Measurements from ENCODE around the gene INPP5E.

INPP5E gene

GRCh38 chr9:136445799-136446198, 6.2 kb upstream of the INPP5E start:
- no peak for DNase-seq

- no peak for DNase-seq
Observed at GRCh38 chr9:136444102-136444501, 4.5 kb upstream of the INPP5E start.

- DNase-seq: no peak
Observed at GRCh38 chr9:136443687-136444086, 4.0 kb upstream of the INPP5E start.

DNA sequence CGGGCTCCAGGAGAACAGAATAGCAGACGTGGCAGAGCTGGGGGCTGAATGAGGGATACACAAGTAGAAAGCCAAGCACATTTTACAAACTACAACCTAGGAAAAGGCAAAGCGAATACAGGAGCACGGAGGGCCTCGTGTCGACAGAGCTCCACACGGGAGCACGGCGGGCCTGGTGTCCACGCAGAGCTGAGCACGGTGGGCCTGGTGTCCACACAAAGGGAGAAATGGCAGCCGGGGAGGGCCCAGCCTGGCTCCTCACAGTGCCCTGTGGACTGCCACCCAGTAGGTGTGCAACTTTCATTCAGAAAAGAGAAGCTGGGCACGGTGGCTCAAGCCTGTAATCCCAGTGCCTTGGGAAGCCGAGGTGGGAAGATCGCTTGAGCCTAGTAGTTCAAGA, 3.4 kb upstream of the INPP5E start:
- no peak for DNase-seq

DNA sequence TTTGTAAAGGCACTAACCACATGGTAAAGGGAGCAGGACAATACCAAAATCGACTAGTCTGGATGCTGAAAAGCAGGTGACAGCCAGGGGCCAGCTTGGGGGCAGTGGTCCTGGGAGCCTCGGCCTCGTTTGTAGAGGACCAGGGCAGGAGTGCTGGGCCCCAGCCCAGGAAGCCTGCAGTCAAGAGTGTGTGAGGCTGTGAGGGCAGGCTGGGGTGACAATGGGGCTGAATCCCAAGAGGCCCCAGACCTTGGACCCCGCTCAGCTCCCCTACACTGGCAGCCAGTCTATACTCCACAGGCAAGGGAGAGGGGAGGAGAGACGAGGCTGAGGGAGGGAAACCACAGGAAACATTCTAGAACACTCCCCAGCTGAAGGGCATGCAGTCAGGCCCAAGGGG, 2.6 kb upstream of the INPP5E start:
- DNase-seq: no peak

GRCh38 chr9:136441681-136442245, 2.1 kb upstream of the INPP5E start:
- DNase-seq: no peak

- DNase-seq: no peak
Observed at GRCh38 chr9:136441191-136441680, 1.6 kb upstream of the INPP5E start.

DNA sequence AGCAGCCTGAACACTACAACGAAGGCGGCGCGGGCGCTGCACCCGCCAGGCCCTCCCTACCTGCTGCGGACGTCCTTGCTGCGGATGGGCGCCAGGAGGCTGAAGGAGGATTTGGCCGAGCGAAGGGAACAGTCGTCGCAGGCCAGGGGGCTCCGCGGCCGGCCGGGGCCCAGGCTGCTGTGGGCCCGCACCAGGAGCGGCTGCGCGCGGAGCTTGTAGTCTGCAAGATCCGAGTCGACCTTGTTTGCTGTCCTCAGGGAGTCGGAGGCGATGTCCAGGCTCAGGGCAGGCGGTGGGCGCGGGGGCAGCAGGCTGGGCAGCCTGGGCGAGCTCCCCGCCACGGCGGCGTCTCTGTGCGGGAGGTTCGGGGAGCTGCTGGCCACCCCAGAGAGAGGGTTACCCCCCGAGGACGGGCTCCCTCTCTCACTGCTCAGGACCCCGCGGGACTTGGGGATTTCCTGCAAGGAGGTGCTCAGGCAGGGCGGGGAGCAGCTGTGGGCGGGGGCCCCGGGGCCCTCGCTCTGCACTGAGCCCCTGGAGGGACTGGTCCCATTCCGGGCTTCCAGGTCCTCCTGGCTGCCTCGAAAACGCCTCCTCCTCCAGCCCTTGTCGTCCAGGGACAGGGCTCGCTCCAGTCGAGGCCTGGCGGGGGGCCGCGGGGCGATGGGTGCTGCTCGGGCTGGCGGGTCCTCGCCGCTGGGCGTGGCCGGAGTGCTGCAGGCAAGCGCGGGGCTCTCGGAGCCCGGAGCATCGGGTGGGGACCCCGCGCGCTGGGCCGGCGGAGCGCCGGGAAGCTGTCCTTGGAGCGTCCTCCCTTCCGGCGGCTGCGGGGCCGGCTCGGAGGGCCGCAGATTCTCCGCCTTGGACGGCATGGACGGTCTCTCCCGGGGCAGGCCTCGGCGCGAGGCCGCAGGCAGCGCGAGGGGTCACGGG, 831 bp downstream of the INPP5E start:
- DNase-seq: no peak

DNA sequence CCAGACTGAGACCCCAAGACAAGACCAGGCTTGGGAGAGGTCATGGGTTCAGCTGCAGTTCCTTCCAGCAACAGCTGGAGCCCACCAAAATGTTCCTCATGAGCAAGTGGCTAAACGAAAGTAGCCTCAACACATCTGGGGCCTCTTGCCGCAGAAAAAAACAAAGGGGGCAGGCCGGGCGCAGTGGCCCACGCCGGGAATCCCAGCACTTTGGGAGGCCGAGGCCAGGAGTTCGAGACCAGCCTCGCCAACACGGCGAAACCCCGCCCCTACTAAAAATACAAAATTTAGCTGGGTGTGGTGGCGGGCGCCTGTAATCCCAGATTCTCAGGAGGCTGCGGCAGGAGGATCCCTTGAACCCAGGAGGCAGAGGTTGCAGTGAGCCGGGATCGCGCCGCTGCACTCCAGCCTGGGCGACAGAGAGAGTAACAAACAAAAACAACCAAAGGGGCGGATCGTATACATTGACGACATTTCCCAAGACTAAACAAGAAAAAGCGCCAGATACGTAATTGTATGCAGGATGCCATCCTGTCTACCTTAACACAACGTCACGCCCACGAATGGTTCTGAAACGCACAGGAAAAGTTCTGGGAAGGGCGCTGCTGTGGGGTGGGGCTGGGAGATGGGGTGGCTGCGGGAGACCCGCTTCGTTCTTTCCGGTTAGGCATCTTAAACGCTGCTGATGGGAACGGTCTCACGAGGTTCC, 1.7 kb downstream of the INPP5E start:
- no peak for DNase-seq

DNA sequence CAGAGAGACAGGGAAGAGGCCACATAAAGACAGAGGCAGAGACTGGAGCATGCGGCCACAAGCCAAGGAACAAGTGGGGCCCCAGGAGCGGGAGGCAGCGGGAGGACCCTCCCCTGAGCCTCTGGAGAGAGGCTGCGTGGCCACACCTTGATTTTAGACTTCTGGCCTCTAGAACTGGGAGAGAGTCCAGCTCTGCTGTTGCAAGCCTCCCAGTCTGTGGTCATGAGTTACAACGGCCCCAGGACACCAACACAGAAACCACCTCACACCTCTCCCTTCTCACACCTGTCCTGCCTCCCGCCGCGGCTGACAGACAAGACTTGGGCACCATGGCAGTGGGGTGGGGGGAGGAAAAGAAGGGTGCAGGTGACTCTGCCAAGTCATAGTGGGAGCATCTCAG, 2.2 kb downstream of the INPP5E start:
- DNase-seq: no peak

DNA sequence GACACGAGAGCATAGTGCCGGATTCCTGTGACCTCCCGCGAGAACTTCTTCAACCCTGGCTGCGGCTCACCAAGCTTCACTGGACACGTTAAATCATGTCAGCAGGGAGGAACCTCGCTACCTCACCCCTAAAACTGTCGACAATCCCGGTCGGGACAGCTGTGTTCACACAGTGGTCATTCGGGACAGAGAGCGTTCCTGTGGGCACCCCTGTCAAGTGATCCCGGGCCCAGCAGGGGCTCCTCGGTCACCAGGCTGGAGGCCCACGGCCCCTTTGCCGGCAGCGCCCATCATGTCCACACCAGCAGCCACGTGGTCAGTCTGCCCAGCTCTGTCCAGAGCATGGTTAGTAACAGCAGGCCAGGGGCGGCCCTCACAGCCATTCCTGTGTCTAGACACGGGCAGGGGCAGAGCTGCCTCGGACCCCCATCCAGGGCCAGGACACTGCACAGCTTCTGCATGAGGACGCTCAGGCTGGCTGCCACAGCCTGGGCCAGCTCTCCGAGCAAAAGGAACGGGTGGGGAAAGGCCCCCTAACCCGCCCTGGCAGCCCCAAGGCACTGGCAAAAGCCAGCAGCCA, 3.5 kb downstream of the INPP5E start:
- no peak for DNase-seq

DNA sequence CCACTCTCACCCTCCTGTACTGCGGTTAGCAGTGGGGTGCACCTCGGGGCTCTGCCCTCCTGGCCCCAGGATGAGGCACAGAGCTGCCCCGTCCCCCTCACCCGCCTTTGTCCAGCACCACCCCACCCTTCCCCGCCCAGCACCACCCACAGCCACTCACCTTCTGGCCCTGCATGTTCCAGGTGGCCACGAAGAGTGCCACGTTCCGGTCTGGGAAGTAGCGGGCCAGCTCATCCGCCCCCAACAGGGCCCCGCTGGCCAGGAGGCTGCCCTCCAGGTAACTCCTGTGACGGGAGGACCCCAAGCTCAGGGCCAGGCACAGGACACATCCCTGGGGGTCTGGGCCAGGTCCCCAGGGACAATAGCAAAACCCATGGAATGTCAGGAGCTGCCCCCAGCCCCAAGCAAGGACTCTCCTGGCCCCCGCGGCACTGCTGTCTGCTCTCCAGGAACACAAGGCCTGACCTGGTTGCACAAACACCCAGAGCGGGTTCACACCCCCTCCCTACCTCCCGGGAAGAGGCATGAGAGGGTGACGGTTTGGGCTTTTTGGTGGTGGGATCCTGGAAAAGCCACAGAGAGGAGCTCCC, 5.0 kb downstream of the INPP5E start:
- no peak for DNase-seq

DNA sequence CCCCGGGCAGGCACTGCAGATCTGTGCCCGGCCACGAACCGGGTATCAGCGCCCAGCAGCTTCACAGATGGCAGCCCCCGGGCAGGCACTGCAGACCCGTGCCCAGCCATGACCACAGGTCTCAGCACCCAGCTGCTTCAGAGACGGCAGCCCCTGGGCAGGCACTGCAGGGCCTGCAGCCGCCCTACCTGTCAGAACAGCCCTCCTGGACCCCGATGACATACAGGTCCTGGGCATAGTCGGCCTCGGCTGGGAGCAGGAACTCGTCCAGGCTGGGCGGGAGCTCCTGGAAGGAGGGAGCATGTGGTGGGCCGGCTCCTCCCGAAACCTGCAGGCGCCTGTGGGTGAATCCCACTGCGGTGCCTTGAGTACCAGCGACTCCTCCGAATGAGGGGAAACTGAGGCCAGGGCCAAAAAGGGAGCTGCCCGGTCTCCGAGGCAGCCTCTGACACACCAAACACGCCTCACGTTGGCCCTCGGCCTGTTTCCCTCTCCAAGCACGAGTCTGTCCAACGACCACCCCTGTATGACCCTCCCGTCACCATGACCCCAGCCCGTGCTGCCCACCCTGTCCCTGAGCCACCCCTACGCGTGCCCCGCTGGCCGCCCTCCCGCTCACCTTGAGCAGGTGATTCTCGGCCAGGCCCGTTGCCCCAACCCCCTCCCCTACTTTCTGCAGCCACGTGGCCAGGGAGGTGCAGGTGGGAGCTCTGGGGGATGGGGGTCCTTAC, 5.6 kb downstream of the INPP5E start:
- DNase-seq: no peak

GRCh38 chr9:136433043-136433715, 6.5 kb downstream of the INPP5E start:
- no peak for DNase-seq

GRCh38 chr9:136432591-136432990, 7.1 kb downstream of the INPP5E start:
- DNase-seq: no peak

- DNase-seq: no peak
Observed at GRCh38 chr9:136431782-136432350, 7.8 kb downstream of the INPP5E start.

DNA sequence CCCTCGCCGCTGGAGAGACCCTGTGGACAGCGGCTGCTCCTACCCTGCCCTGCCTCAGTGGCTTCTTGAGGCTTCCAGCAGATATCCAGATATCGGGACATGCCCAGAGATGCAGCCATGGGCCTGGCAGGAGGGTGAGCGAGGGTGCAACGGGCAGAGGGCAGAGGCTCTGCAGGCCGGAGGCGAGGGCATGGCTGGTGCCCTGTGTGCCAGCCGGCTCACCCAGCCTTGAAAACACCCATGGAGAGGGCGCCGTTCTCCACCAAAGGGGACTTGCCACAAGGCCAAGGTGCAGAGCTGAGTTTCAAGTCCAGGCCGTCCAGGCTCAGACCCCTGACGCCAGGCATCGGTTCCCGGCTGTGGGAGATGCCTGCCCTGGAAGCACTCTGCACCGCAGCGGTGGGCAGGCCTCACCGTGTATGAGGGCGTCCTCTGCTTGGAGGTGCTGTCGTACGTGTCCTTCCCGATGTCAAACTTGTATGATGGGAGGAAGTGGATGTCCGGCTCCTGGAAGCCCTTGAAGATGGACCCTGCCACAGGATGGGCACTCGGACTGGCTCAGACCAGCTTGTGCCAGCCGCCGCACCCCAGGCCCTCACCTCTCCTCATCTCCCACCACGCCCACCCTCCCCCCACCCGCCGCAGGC, 8.9 kb downstream of the INPP5E start:
- DNase-seq: no peak

DNA sequence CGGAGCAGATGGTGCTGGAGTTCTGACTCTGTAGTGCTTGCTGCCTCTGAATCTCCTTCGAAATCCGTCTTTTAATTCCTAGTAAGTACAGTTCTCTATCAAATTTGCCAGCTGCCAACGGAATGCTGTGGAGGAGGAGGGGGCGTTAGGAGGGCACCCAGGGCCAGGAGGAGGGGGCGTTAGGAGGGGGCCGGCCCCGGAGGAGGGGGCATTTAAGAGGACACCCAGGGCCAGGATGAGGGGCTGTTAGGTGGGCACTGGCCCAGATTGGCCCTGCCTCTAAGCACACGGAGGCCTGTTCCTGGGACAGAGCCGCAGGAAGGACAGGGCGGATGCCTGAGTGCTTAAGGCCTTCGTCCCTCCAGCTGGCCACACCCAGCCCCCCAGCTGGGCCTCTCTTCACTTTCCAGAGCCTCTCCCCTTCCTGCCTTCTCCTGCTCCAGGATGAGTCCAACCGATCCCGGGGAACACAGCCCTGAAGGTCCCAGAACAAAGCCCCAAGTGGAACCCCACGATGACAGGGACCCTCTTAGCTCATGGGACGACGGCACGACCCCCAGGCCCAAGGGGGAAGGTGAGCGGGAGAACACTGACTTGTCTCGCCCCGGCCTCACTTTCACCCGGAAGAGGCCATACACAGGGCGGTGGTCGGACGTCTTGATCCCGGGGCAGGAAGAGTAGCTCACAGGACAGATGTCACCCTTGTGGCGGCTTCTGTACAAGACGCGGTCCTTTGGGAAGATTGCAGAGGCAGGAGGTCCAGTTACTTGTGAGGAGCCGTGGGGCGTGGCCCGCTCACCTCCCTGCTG, 9.8 kb downstream of the INPP5E start:
- no peak for DNase-seq

GRCh38 chr9:136429075-136429628, 10.5 kb downstream of the INPP5E start:
- no peak for DNase-seq

- no peak for DNase-seq
Observed at GRCh38 chr9:136426787-136427186, 12.9 kb downstream of the INPP5E start.
